ENCODE measurements around the gene OPN3.

- TF ChIP-seq EZH2 (IDR thresholded peaks at IDR 0.05) (no peak), POLR2AphosphoS5 (IDR thresholded peaks at IDR 0.05; ENCODE audit: borderline replicate concordance, low read depth, low read length) (no peak)
Measured at GRCh38 chr1:241582921-241583321, 57.2 kb downstream of the OPN3 start.
